ENCODE measurements around the gene ZNF547.
"Not testable (repeated sequence)": the region's sequence is repeated elsewhere in the genome, so short reads cannot be mapped to it uniquely, and the experiment has no call there.

Gene ZNF547

GRCh38 chr19:57374179-57374578 lies 10.8 kb downstream of the ZNF547 start:
- DNase-seq (ENCODE audit: low read depth in 3 of 3, low spot score in 1 of 3), result no peak

GRCh38 chr19:57374647-57375046 lies 11.3 kb downstream of the ZNF547 start:
- DNase-seq (ENCODE audit: low read depth in 3 of 3, low spot score in 1 of 3), result not testable (repeated sequence)

- no peak for DNase-seq (ENCODE audit: low read depth in 3 of 3, low spot score in 1 of 3)
Measured at GRCh38 chr19:57376151-57376550, 12.8 kb downstream of the ZNF547 start.

GRCh38 chr19:57377498-57378146 lies 14.3 kb downstream of the ZNF547 start:
- no peak for DNase-seq (ENCODE audit: low read depth in 3 of 3, low spot score in 1 of 3)

GRCh38 chr19:57380923-57381322 lies 17.6 kb downstream of the ZNF547 start:
- DNase-seq (ENCODE audit: low read depth in 3 of 3, low spot score in 1 of 3), result no peak

- DNase-seq (ENCODE audit: low read depth in 3 of 3, low spot score in 1 of 3), result no peak
Measured at GRCh38 chr19:57382806-57383488, 19.6 kb downstream of the ZNF547 start.

GRCh38 chr19:57389194-57389729 lies 25.9 kb downstream of the ZNF547 start:
- no peak for DNase-seq (ENCODE audit: low read depth in 3 of 3, low spot score in 1 of 3)

GRCh38 chr19:57389730-57390598 lies 26.6 kb downstream of the ZNF547 start, which contains the start of gene ZNF548:
Gene ZNF548, plus strand, starts transcription at chr19:57389854. Its CDS starts 246 bp downstream, at chr19:57390100.
- DNase-seq (ENCODE audit: low read depth in 3 of 3, low spot score in 1 of 3), result peak; percentile 88 to 92 (median 91)

- no peak for DNase-seq (ENCODE audit: low read depth in 3 of 3, low spot score in 1 of 3)
Measured at GRCh38 chr19:57395710-57396109, 32.4 kb downstream of the ZNF547 start.

GRCh38 chr19:57398868-57399267 lies 35.5 kb downstream of the ZNF547 start:
- no peak for DNase-seq (ENCODE audit: low read depth in 3 of 3, low spot score in 1 of 3)

GRCh38 chr19:57403737-57404563 lies 40.6 kb downstream of the ZNF547 start:
- DNase-seq (ENCODE audit: low read depth in 3 of 3, low spot score in 1 of 3), result no peak

GRCh38 chr19:57406516-57407123 lies 43.3 kb downstream of the ZNF547 start:
- peak; percentile 30 to 49 (median 45) for DNase-seq (ENCODE audit: low read depth in 3 of 3, low spot score in 1 of 3)

GRCh38 chr19:57410877-57411671 lies 47.7 kb downstream of the ZNF547 start, which contains the start of gene ZNF17:
Gene ZNF17, plus strand, starts transcription at chr19:57411161. Its CDS starts 2,455 bp downstream, at chr19:57413616.
- peak; percentile 74 to 85 (median 84) for DNase-seq (ENCODE audit: low read depth in 3 of 3, low spot score in 1 of 3)

GRCh38 chr19:57419439-57419838 lies 56.1 kb downstream of the ZNF547 start:
- no peak for DNase-seq (ENCODE audit: low read depth in 3 of 3, low spot score in 1 of 3)

- no peak for DNase-seq (ENCODE audit: low read depth in 3 of 3, low spot score in 1 of 3)
Measured at GRCh38 chr19:57421037-57421436, 57.7 kb downstream of the ZNF547 start.
